T-helper 2 cell treated with Interferon-gamma antibody and Interleukin-4, amounts not matched to agents 100 ng/mL and 5 ng/mL, for 36 hours (primary cell): ENCODE measurements around the gene KIAA1191. TPM values are rescaled to one million over a fixed set of nuclear protein-coding genes. Genes with fewer than 3 reads are reported as not detected.
"Not testable (repeated sequence)": the region's sequence is repeated elsewhere in the genome, so short reads cannot be mapped to it uniquely, and the experiment has no call there.

ENCODE experiments used
- intact Hi-C: fragments of 100-400 bp; cut with micrococcal nuclease; formaldehyde crosslinking; loops from one replicate; pipeline ENCODE4 v1.15.1; 2023
- total RNA-seq: library from RNA; stranded (reverse); gene quantifications from 2 replicates; pipeline ENCODE4 v1.2.3, GENCODE V29; 2022

The KIAA1191 gene
- total RNA-seq, 1 donor from 2014 or later = 50.0 TPM

GRCh38 chr5:176319827-176320554 is 41.6 kb downstream of the KIAA1191 start:
- intact Hi-C loops = no loop called here

- intact Hi-C loops = no loop called here
Measured at GRCh38 chr5:176317534-176318374, 43.8 kb downstream of the KIAA1191 start.

DNA sequence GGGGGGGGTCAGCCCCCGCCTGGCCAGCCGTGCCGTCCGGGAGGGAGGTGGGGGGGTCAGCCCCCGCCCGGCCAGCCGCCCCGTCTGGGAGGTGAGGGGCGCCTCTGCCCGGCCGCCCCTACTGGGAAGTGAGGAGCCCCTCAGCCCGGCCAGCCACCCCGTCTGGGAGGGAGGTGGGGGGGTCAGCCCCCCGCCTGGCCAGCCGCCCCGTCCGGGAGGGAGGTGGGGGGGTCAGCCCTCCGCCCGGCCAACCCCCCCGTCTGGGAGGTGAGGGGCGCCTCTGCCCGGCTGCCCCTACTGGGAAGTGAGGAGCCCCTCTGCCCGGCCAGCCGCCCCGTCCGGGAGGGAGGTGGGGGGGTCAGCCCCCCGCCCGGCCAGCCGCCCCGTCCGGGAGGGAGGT is 56.2 kb downstream of the KIAA1191 start:
- intact Hi-C loops = not testable (repeated sequence)

Other genes with a start within 250 kb of the KIAA1191 start
- 30.4 and 31.8 TPM in 2 replicates for gene SIMC1, start 123.3 kb downstream of the KIAA1191 start, total RNA-seq
- gene ARL10, start 3.7 kb upstream of the KIAA1191 start, total RNA-seq = 6.4 and 6.5 TPM in 2 replicates
- gene NOP16, start 26.8 kb upstream of the KIAA1191 start, total RNA-seq = 40.2 and 47.8 TPM in 2 replicates
- 105 and 111 TPM in 2 replicates for gene HIGD2A, start 27.0 kb upstream of the KIAA1191 start, total RNA-seq
- 63.9 and 71.9 TPM in 2 replicates for gene CLTB, start 54.8 kb upstream of the KIAA1191 start, total RNA-seq
- gene FAF2, start 86.6 kb upstream of the KIAA1191 start, total RNA-seq = 39.2 and 42.5 TPM in 2 replicates
- 105 and 107 TPM in 2 replicates for gene RNF44, start 175.6 kb upstream of the KIAA1191 start, total RNA-seq
- gene CDHR2, start 187.6 kb upstream of the KIAA1191 start, total RNA-seq = 1.1 and 1.7 TPM in 2 replicates
- gene GPRIN1, start 248.4 kb upstream of the KIAA1191 start, total RNA-seq = 2.1 and 2.4 TPM in 2 replicates